Neural progenitor cell (in vitro differentiated cells): Measurements from ENCODE around the gene ALS2CL. TPM values are rescaled to one million over a fixed set of nuclear protein-coding genes. Genes with fewer than 3 reads are reported as not detected.
A peak's percentile ranks its signal among the peaks of the same experiment; 100 is the strongest.
"Not testable (repeated sequence)": the region's sequence is repeated elsewhere in the genome, so short reads cannot be mapped to it uniquely, and the experiment has no call there.

Experiments
- DNase-seq: peaks from one replicate; pipeline ENCODE4 v3.0.0-alpha.2; 2016; ENCODE audit warnings: low spot score
- H2AFZ ChIP-seq: fragments of 200-600 bp; sonication (generic); replicated peaks from 2 replicates; pipeline ENCODE4 v1.6.1; 2016; ENCODE audit warnings: antibody characterized with exemption
- H3F3A ChIP-seq: fragments of 200-600 bp; sonication (generic); 2 replicates; pipeline ENCODE4 v1.6.1; 2016; ENCODE audit warnings: antibody characterized with exemption, low read depth
- H3K27ac ChIP-seq: fragments of 200-600 bp; sonication (generic); 2 replicates; pipeline ENCODE4 v1.5.1; 2016; ENCODE audit warnings: mild to moderate bottlenecking
- H3K27me3 ChIP-seq: fragments of 200-600 bp; sonication (generic); 2 replicates; pipeline ENCODE4 v1.6.1; 2016; ENCODE audit warnings: mild to moderate bottlenecking, moderate library complexity
- H3K36me3 ChIP-seq: fragments of 200-600 bp; sonication (generic); 2 replicates; pipeline ENCODE4 v1.5.1; 2016
- H3K4me1 ChIP-seq: fragments of 200-600 bp; sonication (generic); 2 replicates; pipeline ENCODE4 v1.6.1; 2016; ENCODE audit warnings: mixed run types
- H3K4me2 ChIP-seq: fragments of 200-600 bp; sonication (generic); 2 replicates; pipeline ENCODE4 v1.6.1; 2016
- H3K4me3 ChIP-seq: fragments of 200-600 bp; sonication (generic); 2 replicates; pipeline ENCODE4 v1.5.1; 2016
- H3K79me2 ChIP-seq: fragments of 200-600 bp; sonication (generic); 2 replicates; pipeline ENCODE4 v1.6.1; 2016; ENCODE audit warnings: low read depth
- H3K9ac ChIP-seq: fragments of 200-600 bp; sonication (generic); 2 replicates; pipeline ENCODE4 v1.6.1; 2016
- H3K9me3 ChIP-seq: fragments of 200-600 bp; sonication (generic); 2 replicates; pipeline ENCODE4 v1.5.1; 2016; ENCODE audit warnings: low read depth
- H4K20me1 ChIP-seq: fragments of 200-600 bp; sonication (generic); 2 replicates; pipeline ENCODE4 v1.6.1; 2016; ENCODE audit warnings: low read depth
- H3K27ac Mint-ChIP-seq: 3 replicates; pipeline ENCODE4 v1.8.0; 2021; ENCODE audit warnings: mixed read lengths
- H3K27me3 Mint-ChIP-seq: 2 replicates; pipeline ENCODE4 v1.8.0; 2022; ENCODE audit warnings: low read depth, mild to moderate bottlenecking, inconsistent platforms, moderate library complexity, mixed read lengths; ENCODE audit not compliant: insufficient read depth
- H3K36me3 Mint-ChIP-seq: 3 replicates; pipeline ENCODE4 v1.8.0; 2021; ENCODE audit warnings: mixed read lengths
- H3K4me1 Mint-ChIP-seq: 3 replicates; pipeline ENCODE4 v1.8.0; 2021; ENCODE audit warnings: mixed read lengths
- H3K4me3 Mint-ChIP-seq: 3 replicates; pipeline ENCODE4 v1.8.0; 2021; ENCODE audit warnings: mild to moderate bottlenecking, moderate library complexity, mixed read lengths
- H3K9me3 Mint-ChIP-seq: 3 replicates; pipeline ENCODE4 v1.8.0; 2020; ENCODE audit warnings: mixed read lengths
- CTCF ChIP-seq: fragments of 200-600 bp; sonication (generic); IDR thresholded peaks from 2 replicates; pipeline ENCODE4 v1.5.1; 2017; ENCODE audit warnings: antibody characterized with exemption, mild to moderate bottlenecking
- EZH2 ChIP-seq: fragments of 200-600 bp; sonication (generic); IDR thresholded peaks from 2 replicates; pipeline ENCODE4 v1.6.1; 2017; ENCODE audit warnings: antibody characterized with exemption, mild to moderate bottlenecking, moderate library complexity
- EZH2phosphoT487 ChIP-seq: fragments of 200-600 bp; sonication (generic); IDR thresholded peaks from 2 replicates; pipeline ENCODE4 v1.6.1; 2017; ENCODE audit warnings: antibody characterized with exemption
- total RNA-seq: library from RNA; depleted of rRNA; stranded (reverse); fragments of >200 nt; gene quantifications from 2 replicates; pipeline ENCODE4 v1.2.3, GENCODE V29; 2015; ENCODE audit warnings: low replicate concordance

Gene ALS2CL
- total RNA-seq: 0.71 and 1.3 TPM in 2 replicates

- Histone ChIP-seq H4K20me1 (no peaks in the 10 kb centered on the region), H3K9me3 (no peaks in the 10 kb centered on the region), H3K4me3 (peak within 1 kb of the TSS; percentile 59), H3K79me2 (no peaks in the 10 kb centered on the region), H3K27ac (no peak within 1 kb of the TSS), H3K9ac (no peak within 1 kb of the TSS), H3F3A (peaks cover 8% of the 10 kb centered on the region), H3K4me2 (peak within 1 kb of the TSS; percentile 91), H2AFZ (peak within 1 kb of the TSS; percentile 71), H3K36me3 (no peaks in the 10 kb centered on the region), H3K27me3 (peaks cover 39% of the 10 kb centered on the region), H3K4me1 (peaks cover 4% of the 10 kb centered on the region)
- Mint-ChIP-seq H3K27me3 (peaks cover 9% of the 10 kb centered on the region), H3K36me3 (no peaks in the 10 kb centered on the region), H3K27ac (no peak within 1 kb of the TSS), H3K4me1 (peaks cover 8% of the 10 kb centered on the region), H3K4me3 (peak within 1 kb of the TSS; percentile 80), H3K9me3 (no peaks in the 10 kb centered on the region)
- TF ChIP-seq EZH2 (peak; percentile 76), EZH2phosphoT487 (peak; percentile 51), CTCF (peak; percentile 14)
- DNase-seq: peak; percentile 69
These were observed at the start of gene ALS2CL for GRCh38 chr3:46693038-46693891. Gene ALS2CL (minus strand): TSS chr3:46693679. CDS start chr3:46689440, 4,239 bp downstream.

GRCh38 chr3:46742992-46743585 lies 49.6 kb upstream of the ALS2CL start:
- Mint-ChIP-seq H3K27me3 (peaks cover 5% of the 10 kb centered on the region), H3K9me3 (no peaks in the 10 kb centered on the region), H3K4me3 (peak overlapping the region; percentile 47), H3K36me3 (no peaks in the 10 kb centered on the region), H3K27ac (peak overlapping the region; percentile 33), H3K4me1 (peaks cover 7% of the 10 kb centered on the region)
- Histone ChIP-seq H2AFZ (no peak overlapping the region), H3F3A (no peaks in the 10 kb centered on the region), H3K4me3 (no peak overlapping the region), H4K20me1 (no peaks in the 10 kb centered on the region), H3K4me2 (no peak overlapping the region), H3K79me2 (no peaks in the 10 kb centered on the region), H3K4me1 (no peaks in the 10 kb centered on the region), H3K27ac (no peak overlapping the region), H3K9me3 (no peaks in the 10 kb centered on the region), H3K9ac (no peak overlapping the region), H3K27me3 (no peaks in the 10 kb centered on the region), H3K36me3 (no peaks in the 10 kb centered on the region)
- TF ChIP-seq EZH2phosphoT487: no peak
- peak; percentile 20 for DNase-seq

GRCh38 chr3:46739565-46739964 lies 46.1 kb upstream of the ALS2CL start:
- H3K27ac ChIP-seq, H3K4me1 Mint-ChIP-seq, H3K36me3 Mint-ChIP-seq, H3K27me3 ChIP-seq, H3K9me3 ChIP-seq, H3K4me3 ChIP-seq, H4K20me1 ChIP-seq, H3K9me3 Mint-ChIP-seq, H3K36me3 ChIP-seq, H3K27me3 Mint-ChIP-seq, H3K27ac Mint-ChIP-seq, H2AFZ ChIP-seq, H3K9ac ChIP-seq, H3K4me2 ChIP-seq, DNase-seq, H3F3A ChIP-seq, H3K79me2 ChIP-seq, H3K4me1 ChIP-seq, H3K4me3 Mint-ChIP-seq: not testable (repeated sequence)

GRCh38 chr3:46737329-46737731 lies 43.9 kb upstream of the ALS2CL start:
- TF ChIP-seq EZH2phosphoT487: no peak
- TF ChIP-seq CTCF: no peak
- no peak for TF ChIP-seq EZH2
- Histone ChIP-seq H3K36me3 (no peaks in the 10 kb centered on the region), H3K9ac (no peak overlapping the region), H2AFZ (no peak overlapping the region), H3K27me3 (no peaks in the 10 kb centered on the region), H3F3A (no peaks in the 10 kb centered on the region), H3K79me2 (no peaks in the 10 kb centered on the region), H3K9me3 (no peaks in the 10 kb centered on the region), H4K20me1 (no peaks in the 10 kb centered on the region), H3K4me2 (no peak overlapping the region), H3K4me1 (no peaks in the 10 kb centered on the region), H3K27ac (no peak overlapping the region), H3K4me3 (no peak overlapping the region)
- Mint-ChIP-seq H3K4me1 (no peaks in the 10 kb centered on the region), H3K27me3 (peaks cover 2% of the 10 kb centered on the region), H3K9me3 (no peaks in the 10 kb centered on the region), H3K36me3 (no peaks in the 10 kb centered on the region), H3K27ac (no peak overlapping the region), H3K4me3 (no peak overlapping the region)
- DNase-seq: no peak
